Measurements from ENCODE around the gene LTK. TPM values are rescaled to one million over a fixed set of nuclear protein-coding genes. Genes with fewer than 3 reads are reported as not detected.

LTK gene
- polyA plus RNA-seq, 1 donor (not counting 4 experiments of a cell fraction or from before 2014, with no cell fraction given), result not detected

DNA sequence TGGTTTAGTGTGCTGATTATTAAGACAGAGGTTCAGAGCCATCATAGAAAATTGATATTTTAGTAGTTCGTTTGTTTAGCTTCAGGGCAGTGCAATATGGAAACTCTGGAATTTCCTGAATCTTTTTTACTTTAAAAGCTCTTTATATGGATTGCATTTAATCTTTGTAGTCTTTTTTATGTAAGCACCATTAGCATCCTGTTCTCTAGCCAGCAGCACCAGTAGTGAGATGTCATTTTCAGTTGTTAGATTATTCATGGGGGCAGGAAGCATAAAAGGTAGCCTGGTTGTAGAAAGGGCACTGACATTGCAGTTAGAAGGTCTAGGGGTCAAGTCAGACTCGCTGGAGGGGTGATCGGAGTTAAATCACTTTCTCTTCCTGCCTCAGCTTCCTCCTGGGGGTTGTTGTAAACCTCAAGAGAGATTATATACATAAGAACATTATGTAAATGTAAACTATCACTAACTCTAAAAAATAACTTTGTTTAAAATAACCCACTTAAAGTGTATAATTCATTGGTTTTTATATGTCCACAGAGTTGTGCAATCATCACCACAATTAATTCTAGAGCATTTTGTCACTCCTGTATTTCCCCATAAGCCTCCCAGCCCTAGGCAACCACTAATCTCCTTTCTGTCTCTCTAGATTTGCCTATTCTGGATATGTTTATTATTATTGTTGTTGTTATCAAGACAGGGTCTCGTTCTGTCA, 51.4 kb downstream of the LTK start:
- H3K36me3 ChIP-seq (ENCODE audit: control insufficient read depth in 2 of 2, extremely low read depth in 1 of 2, insufficient read depth in 2 of 2, low read length in 2 of 2), result peaks cover 9 to 11% of the 10 kb centered on the region in 2 experiments
- H3K9ac ChIP-seq (ENCODE audit: control insufficient read depth, extremely low read depth, insufficient read depth, low read length), result no peak overlapping the region
- H3K27ac ChIP-seq (ENCODE audit: control insufficient read depth, insufficient read depth, low read length), result no peak overlapping the region
- peaks cover 2% of the 10 kb centered on the region for H3K79me2 ChIP-seq (ENCODE audit: control insufficient read depth, insufficient read depth, low read length)
- H3K4me2 ChIP-seq (ENCODE audit: control insufficient read depth, extremely low read depth, insufficient read depth, low read depth, low read length), result no peak overlapping the region
- no peak overlapping the region for H3K4me3 ChIP-seq (ENCODE audit: control insufficient read depth in 2 of 3, extremely low read depth in 1 of 3, insufficient read depth in 2 of 3, low read depth in 1 of 3, low read length in 3 of 3)
- TF ChIP-seq, protein P1, sequence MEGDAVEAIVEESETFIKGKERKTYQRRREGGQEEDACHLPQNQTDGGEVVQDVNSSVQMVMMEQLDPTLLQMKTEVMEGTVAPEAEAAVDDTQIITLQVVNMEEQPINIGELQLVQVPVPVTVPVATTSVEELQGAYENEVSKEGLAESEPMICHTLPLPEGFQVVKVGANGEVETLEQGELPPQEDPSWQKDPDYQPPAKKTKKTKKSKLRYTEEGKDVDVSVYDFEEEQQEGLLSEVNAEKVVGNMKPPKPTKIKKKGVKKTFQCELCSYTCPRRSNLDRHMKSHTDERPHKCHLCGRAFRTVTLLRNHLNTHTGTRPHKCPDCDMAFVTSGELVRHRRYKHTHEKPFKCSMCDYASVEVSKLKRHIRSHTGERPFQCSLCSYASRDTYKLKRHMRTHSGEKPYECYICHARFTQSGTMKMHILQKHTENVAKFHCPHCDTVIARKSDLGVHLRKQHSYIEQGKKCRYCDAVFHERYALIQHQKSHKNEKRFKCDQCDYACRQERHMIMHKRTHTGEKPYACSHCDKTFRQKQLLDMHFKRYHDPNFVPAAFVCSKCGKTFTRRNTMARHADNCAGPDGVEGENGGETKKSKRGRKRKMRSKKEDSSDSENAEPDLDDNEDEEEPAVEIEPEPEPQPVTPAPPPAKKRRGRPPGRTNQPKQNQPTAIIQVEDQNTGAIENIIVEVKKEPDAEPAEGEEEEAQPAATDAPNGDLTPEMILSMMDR (optimal IDR thresholded peaks at IDR 0.05 in 1 of 3, IDR thresholded peaks at IDR 0.05 in 1 of 3, conservative IDR thresholded peaks at IDR 0.05 in 1 of 3; ENCODE audit: extremely low read depth in 1 of 3, insufficient read depth in 2 of 3, low read length in 3 of 3), result no peak
- TF ChIP-seq EZH2 (IDR thresholded peaks at IDR 0.05; ENCODE audit: low read length), result no peak
- no peaks in the 10 kb centered on the region for H3K27me3 ChIP-seq (ENCODE audit: control insufficient read depth, extremely low read depth, insufficient read depth, low read length)
- H3K4me1 ChIP-seq (ENCODE audit: control insufficient read depth, extremely low read depth, insufficient read depth, low read length), result no peaks in the 10 kb centered on the region
- dilution Hi-C loops (cut with MboI; ENCODE audit: extremely low pct_ligation_motif_present, low sequenced_read_pairs), result no loop called here
- DNase-seq (ENCODE audit: low read depth, low spot score) (no peak), FAIRE-seq (no peak)
- no peak overlapping the region for H2AFZ ChIP-seq (ENCODE audit: control insufficient read depth, low read length)
- H4K20me1 ChIP-seq (ENCODE audit: control insufficient read depth, extremely low read depth, insufficient read depth, low read length), result no peaks in the 10 kb centered on the region
- H3K9me3 ChIP-seq (ENCODE audit: control insufficient read depth, low read depth, low read length), result no peaks in the 10 kb centered on the region
- no peaks in the 10 kb centered on the region for H3K9me1 ChIP-seq (ENCODE audit: control insufficient read depth, extremely low read depth, insufficient read depth, low read length)

Other genes with a start within 250 kb of the LTK start
- gene OIP5, start 181.2 kb downstream of the LTK start, polyA plus RNA-seq, result 1.9 to 9.8 TPM (median 6.7 TPM) in 3 replicates
- 8.4 to 39.5 TPM (median 38.4 TPM) in 3 replicates for gene NUSAP1, start 180.9 kb downstream of the LTK start, polyA plus RNA-seq
- 27.4 to 36.7 TPM (median 30.3 TPM) in 3 replicates for gene NDUFAF1, start 111.3 kb downstream of the LTK start, polyA plus RNA-seq
- 24.2 to 30.5 TPM (median 28.5 TPM) in 3 replicates for gene RTF1, start 96.7 kb downstream of the LTK start, polyA plus RNA-seq
- gene ITPKA, start 20.0 kb downstream of the LTK start, polyA plus RNA-seq, result 0.12 to 0.14 TPM in 2 of 3 replicates, not detected in the other
- 5.9 to 12.6 TPM (median 11.6 TPM) in 3 replicates for gene RPAP1, start 30.4 kb upstream of the LTK start, polyA plus RNA-seq
- gene TYRO3, start 45.4 kb upstream of the LTK start, polyA plus RNA-seq, result 7.1 to 13.5 TPM (median 9.0 TPM) in 3 replicates
- 4.3 to 6.3 TPM (median 5.4 TPM) in 3 replicates for gene MGA, start 146.6 kb upstream of the LTK start, polyA plus RNA-seq